Activated CD8-positive, alpha-beta memory T cell treated with anti-CD3 and anti-CD28 coated beads for 48 hours (primary cell): ENCODE results near the gene HOXA7.

ENCODE experiments used
- DNase-seq, 3 experiments: peaks; one replicate each; pipeline ENCODE4 v3.0.0-alpha.2; 2020; ENCODE audit warnings: low read depth in 2 of 3, low spot score in 2 of 3

The HOXA7 gene

GRCh38 chr7:27171637-27172314, 15.3 kb upstream of the HOXA7 start:
- no peak for DNase-seq

DNA sequence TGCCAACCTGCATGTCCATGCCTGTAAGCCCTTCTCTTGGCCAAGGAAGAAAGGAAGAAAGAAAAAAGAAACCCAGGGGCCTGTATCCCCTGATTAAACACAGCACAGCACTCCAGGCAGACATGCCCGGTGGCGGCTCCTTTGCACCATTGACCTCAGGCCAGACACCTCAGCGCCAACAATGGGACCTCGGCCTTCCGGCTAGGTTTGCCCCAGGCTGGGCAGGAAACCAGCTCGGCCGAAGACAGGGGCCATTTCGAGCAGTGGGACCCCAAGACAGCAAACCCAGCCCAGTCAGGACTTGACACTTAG, 14.8 kb upstream of the HOXA7 start:
- no peak for DNase-seq

DNA sequence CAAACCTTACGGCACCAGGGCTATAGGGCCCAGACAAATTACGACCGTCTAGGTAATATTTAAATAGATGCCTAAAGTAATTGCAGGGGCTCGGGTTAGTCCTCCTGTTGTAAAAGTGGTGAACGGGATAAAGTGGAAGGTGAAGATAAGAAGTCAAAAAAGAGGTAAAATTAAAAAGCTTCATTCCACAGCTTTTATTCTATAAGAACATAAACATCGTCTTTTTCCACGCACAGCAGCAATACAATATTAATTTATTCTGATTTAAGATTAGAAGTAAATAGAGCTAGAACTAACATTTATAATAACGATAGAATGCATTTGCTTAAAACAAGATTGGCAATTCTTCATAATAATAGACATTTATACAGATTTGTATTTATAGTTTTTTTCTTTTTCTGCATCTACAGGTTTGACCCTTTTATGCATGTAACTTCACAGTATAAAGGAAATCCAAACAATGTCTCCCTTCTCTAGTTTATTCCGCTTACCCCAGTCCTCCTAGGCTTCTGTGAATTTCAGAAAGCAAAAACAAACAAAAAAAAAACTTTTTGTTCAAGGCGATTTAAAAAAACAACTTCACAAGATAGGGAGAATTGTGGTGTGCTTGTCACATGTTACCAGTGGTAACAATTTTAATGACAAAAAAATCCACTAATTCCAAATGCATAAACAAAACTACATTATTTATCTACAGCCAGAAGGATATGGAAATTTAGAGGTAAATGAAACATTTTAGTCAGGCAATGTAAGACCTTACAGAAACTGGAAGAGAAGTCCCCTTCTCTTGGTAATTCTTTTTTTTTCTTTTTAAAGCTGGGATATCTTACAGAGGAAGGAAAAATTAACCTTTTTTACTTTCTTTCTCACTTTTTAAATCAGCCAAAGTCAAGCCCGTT, 14.2 kb upstream of the HOXA7 start:
- no peak for DNase-seq

DNA sequence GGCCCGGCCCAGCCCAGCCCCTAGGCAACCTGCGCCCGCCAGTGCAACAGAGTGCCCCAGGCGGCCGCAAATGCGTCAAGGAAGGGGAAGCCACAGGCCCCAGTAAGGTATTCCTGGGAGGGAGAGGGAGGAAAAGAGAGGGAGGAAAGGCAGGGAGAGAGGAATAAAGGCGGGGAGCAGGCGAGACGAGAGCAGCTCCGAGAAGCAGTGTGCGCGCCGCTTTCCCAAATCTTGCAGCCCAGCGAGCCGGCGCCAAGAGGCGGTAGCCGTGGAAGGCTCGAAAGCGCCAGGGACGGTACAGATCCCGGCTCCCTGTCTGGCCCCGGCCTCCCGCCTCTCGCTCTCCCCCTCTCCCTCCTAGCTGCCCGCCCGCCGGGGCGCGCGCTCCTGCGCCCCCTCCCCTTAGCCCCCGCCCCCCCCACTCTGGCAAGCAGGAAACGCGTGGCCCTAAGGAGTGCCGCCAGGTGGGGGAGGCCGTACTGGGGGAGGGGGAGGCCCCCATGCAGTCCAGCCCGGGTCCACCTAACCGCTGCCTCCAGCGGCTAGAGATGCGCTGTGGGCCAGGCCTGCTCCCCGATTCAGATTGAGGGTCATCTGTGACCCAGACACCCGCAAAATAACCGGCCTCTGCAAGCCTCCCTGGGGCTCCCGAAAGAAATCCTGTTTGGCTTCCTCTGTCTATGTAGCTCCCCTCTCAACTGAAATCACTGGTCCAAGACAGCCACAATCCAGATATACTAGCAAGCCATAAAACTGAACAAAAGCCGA, 13.4 kb upstream of the HOXA7 start:
- no peak for DNase-seq

DNA sequence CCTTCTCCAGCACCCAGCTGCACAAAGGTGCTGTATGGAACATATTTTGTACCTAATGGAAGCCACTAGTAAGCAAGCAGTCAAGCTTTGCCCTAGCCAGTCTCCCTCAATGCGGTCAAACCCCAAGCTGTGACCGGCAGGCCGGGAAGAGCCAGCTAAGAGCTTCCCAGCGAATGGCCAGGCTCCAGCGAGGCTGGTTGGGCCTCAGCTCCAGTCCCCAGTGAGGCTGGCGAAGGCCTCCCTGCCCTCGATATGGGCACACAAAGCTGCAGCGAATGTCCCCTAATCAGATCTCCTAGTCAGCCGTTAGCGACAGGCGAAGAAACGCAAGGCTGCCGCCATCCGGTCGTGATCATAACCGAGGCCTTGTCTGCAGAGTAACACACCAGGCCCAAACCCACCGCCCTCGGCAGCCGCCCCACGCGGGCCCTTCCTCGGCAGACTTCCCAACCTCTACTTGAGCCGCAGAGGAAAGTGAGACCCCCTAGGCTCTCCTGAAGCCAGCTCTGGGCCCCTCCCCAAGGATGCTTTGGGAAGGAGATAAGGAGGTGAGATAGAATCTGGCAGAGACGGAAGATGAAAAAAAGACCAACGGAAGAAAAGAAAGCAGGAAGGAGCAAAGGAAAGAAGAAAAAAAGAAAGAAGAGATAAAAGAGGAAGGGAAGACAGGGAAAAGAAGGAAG, 11.9 kb upstream of the HOXA7 start:
- no peak for DNase-seq

DNA sequence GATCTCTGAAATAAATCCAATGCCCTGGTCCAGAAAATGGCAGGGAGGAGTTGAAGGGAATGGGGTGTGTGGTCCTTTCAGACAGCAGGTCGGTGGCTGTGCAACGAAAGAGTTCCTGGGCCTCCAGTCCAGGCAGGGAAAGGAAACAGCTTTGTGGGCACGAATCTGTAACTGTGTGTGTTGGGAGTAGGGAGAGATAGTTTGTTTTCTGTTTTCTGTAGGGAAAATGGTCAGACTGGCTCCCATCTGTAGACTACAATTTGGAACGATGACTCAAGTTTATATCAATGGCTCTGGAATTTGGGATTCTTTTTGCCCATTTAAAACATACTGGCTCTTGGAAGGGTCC, 11.4 kb upstream of the HOXA7 start:
- no peak for DNase-seq

DNA sequence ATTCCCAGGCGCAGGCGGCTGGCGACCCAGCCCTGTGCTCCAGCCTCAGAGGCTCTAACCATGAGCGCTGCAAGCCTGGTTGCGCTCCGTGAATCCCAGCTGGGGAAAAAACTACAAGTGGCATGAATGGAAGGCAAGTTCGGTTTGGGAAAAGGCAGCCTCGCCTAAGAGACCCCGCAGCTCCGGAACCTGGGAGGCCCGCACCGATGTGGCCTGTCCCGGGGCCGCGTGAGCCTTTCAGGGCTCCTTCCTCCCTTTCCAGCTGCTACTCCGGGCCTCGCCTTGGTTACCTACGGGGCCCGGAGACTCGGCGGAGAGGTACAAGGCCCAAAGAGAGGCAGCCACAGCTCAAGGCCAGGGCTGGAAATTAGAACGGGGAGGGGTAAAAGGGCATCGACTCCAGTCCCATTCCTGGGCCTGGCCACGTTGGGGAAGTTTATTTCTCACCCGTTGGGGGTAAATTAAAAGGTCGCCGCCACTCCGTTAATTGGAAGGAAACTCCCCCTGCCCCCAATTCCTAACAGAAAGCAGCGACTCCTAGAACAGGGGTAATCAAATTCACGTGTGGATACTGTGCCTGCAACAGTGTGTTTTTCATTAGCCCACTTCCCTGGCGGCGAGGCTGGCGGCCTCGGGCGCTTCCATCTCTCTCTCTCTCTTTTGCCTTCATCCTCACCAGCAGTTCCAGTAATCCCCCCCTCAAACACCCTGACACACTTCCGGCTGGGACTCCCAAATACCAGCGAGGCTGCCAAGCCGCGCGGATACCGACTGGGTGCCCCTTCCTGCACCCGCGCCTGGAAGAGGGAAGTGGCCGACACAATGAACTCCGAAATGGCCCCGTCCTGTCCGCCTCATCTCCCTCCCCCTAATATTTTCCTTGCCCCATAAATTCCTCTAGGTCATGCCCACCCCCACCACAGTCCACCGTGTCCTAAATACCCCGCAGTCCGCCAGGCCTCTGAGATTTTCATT, 10.3 kb upstream of the HOXA7 start:
- no peak for DNase-seq

GRCh38 chr7:27165996-27166530, 9.6 kb upstream of the HOXA7 start:
- no peak for DNase-seq

- no peak for DNase-seq
Measured at GRCh38 chr7:27165089-27165995, 8.9 kb upstream of the HOXA7 start, which contains the start of gene HOXA9. Gene HOXA9 (minus strand): TSS chr7:27165537. CDS start chr7:27165457, 80 bp downstream.

DNA sequence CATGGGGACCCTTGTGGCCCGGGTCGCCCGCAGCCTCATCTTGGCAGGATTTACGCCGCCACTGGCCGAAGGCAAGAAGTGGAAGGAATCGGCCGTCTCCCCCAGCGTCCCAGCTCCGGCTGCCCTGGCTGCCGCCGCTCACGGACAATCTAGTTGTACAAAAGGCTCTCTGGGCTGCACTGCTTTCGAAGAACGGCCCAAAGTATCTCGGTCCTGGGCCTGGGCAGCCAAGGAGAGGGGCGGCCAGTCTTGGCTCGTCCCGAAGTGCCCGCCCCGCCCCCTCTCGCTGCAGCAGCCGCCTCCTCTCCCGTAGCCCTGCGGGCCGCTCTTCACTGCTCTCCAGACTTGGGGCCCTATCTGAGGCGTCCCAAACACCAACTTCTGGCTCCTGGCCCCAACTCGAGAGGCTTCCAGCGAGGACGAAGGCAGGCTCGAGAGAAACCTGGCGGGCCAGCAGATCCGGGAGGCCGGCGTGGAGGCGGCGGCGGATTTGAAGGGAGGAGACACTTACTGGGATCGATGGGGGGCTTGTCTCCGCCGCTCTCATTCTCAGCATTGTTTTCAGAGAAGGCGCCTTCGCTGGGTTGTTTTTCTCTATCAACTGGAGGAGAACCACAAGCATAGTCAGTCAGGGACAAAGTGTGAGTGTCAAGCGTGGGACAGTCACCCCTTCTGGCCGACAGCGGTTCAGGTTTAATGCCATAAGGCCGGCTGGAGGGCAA, 8.1 kb upstream of the HOXA7 start:
- DNase-seq = no peak

- no peak for DNase-seq
Measured at GRCh38 chr7:27164045-27164366, 7.5 kb upstream of the HOXA7 start.

DNA sequence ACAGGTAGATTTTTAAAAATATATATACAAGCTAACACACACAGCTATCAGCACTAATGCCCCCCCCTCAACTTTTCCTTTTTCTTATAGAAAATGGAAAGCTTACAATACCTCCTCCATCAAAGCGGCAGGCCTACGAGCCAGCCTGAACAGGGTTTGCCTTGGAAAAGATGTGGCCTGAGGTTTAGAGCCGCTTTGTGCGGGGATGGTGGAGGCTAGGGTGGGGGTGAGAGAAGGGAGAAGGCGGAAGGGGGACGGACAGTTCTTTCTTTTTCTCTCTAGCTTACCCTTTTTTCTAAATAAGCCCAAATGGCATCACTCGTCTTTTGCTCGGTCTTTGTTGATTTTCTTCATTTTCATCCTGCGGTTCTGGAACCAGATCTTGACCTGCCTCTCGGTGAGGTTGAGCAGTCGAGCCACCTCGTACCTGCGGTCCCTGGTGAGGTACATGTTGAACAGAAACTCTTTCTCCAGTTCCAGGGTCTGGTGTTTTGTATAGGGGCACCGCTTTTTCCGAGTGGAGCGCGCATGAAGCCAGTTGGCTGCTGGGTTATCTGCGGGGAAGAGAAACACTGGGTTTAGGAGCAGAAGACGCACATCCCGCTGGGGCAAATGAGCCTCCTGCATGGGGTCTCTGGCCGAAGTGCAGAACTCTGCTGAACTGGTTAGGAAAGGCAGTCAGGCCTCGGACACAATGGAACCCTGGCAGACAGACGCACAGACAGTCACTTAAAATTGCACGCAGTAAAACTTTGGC, 7.0 kb upstream of the HOXA7 start:
- DNase-seq = no peak

DNA sequence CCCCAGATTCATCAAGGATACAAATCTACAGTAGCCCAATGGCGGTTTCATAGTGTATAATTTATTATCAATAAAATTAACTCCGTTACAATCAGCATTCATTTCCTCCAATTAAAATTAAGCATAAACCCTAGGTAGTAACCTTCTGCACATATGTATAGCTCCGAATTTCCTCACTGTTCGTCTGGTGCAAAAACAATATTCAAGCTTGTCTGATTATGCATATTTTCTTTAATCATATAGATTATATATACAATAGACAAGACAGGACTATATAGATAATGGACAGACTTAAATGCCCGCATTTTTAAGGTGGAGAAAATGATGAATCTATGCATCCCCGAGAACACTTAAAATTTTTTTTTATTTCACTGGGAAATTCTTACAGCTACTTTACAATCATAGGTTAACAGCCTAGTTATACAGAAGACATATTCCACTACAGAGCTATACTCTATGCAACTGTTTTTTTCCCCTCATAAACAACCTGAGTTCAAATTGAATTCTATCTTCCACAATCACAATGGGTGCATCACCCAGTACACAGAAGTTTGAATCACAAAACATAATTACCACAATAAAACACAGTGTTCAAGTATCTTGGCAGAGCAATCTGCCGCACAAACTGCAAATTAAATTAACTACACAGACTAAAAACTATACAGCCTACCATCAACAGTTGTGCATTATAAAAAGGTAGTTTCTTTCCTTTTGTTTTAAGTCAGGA, 6.2 kb upstream of the HOXA7 start:
- no peak for DNase-seq

- no peak for DNase-seq
Measured at GRCh38 chr7:27161721-27162560, 5.5 kb upstream of the HOXA7 start.

- DNase-seq = no peak
Measured at GRCh38 chr7:27161214-27161720, 4.8 kb upstream of the HOXA7 start.
